K562 (cell line): Measurements from ENCODE around the gene KCNH2. TPM values are rescaled to one million over a fixed set of nuclear protein-coding genes. Genes with fewer than 3 reads are reported as not detected.

Experiments
- DPF2 ChIP-seq: fragments of 450-650 bp; IDR thresholded peaks from 2 replicates; pipeline ENCODE4 v1.6.1; 2016
- ELF4 ChIP-seq: fragments of 450-650 bp; formaldehyde crosslinking; IDR thresholded peaks from 2 replicates; pipeline ENCODE4 v1.4.0; 2022; ENCODE audit warnings: missing genetic modification characterization
- HMBOX1 ChIP-seq: sonication (generic); IDR thresholded peaks from 2 replicates; pipeline ENCODE4 v1.6.1; 2016
- L3MBTL2 ChIP-seq: fragments of 450-650 bp; IDR thresholded peaks from 2 replicates; pipeline ENCODE4 v1.6.1; 2016; ENCODE audit warnings: mild to moderate bottlenecking, moderate library complexity
- MAFG ChIP-seq: fragments of 450-650 bp; conservative IDR thresholded peaks from 2 replicates; pipeline ENCODE4 v1.6.1; 2016; ENCODE audit warnings: missing genetic modification characterization, missing compliant biosample characterization
- MYBL2 ChIP-seq, 2 experiments: fragments of 450-650 bp in 1 of 2; sonication (generic) in 1 of 2; formaldehyde crosslinking in 1 of 2; IDR thresholded peaks; 2 replicates each; pipeline versions ENCODE4 v1.6.1 to v1.8.1; 2017 to 2022; ENCODE audit warnings: borderline replicate concordance in 1 of 2, inconsistent platforms in 1 of 2, low read depth in 1 of 2, mild to moderate bottlenecking in 1 of 2, missing genetic modification reagents in 1 of 2, moderate library complexity in 1 of 2
- SRF ChIP-seq, 2 experiments: fragments of 250-450, 450-650 bp in 1 of 2; sonication (Bioruptor Pico) in 1 of 2; sonication (generic) in 1 of 2; formaldehyde crosslinking; IDR thresholded peaks; 2 replicates each; pipeline versions ENCODE4 v1.5.0 to v1.5.1; 2020 to 2022; ENCODE audit warnings: mild to moderate bottlenecking in 1 of 2, missing genetic modification reagents in 1 of 2
- THRB ChIP-seq: fragments of 450-650 bp; formaldehyde crosslinking; conservative IDR thresholded peaks from 2 replicates; pipeline ENCODE4 v1.4.0; 2022; ENCODE audit warnings: mild to moderate bottlenecking, missing genetic modification characterization
- ZNF77 ChIP-seq: fragments of 250-450 bp; sonication (Bioruptor Pico); IDR thresholded peaks from 2 replicates; pipeline ENCODE4 v1.5.0; 2020
- polyA plus RNA-seq, 8 experiments: library from polyadenylated mRNA; depleted of rRNA in 4 of 8; stranded (reverse) in 5 of 8; unstranded in 3 of 8; fragments of >200 nt; fragmentation: Nextera tagmentation in 2 of 8; fragmentation: Illumina TruSeq in 1 of 8; extraction: Ambion mirVana in 2 of 8; extraction: Trizol in 1 of 8; gene quantifications; 2 replicates each; pipeline versions ENCODE4 v1.2.1 to v1.2.3, GENCODE V29; 2011 to 2014; ENCODE audit warnings: inconsistent platforms in 1 of 8, missing spikeins in 1 of 8
- total RNA-seq, 7 experiments: library from RNA; depleted of rRNA in 6 of 7; stranded (reverse); fragments of >200 nt in 6 of 7; fragmentation: Illumina TruSeq in 2 of 7; extraction: Trizol in 2 of 7; gene quantifications; 2 replicates each; pipeline versions ENCODE4 v1.2.1 to v1.2.3, GENCODE V29; 2011 to 2021; ENCODE audit warnings: low replicate concordance in 1 of 7
- TF ChIP-seq, protein P1 (sequence below): fragments of 250-450 bp; sonication (Bioruptor Pico); IDR thresholded peaks from 2 replicates; pipeline ENCODE4 v1.4.0; 2020; ENCODE audit warnings: borderline replicate concordance
- TF ChIP-seq, protein P2 (sequence below): fragments of 200-600 bp; sonication (generic); IDR thresholded peaks from one replicate; pipeline ENCODE4 v1.6.1; 2012; ENCODE audit warnings: mild to moderate bottlenecking, low read depth, low read length, inconsistent platforms

Gene KCNH2
- total and polyA plus RNA-seq, 9 of the 15 experiments (the other 6 are each of a cell fraction or from before 2014, with no cell fraction given) = 18.1 to 368 (median 218) TPM

GRCh38 chr7:150976529-150977381 is 1.4 kb downstream of the KCNH2 start (continued):
- TF ChIP-seq MYBL2 (IDR thresholded peaks at IDR 0.05; ENCODE audit: low read depth) (no peak), MYBL2 (CRISPR knock-in tag; IDR thresholded peaks at IDR 0.05; ENCODE audit: borderline replicate concordance) (no peak), HMBOX1 (no peak), MAFG (tag) (no peak), THRB (CRISPR knock-in tag) (no peak), SRF (CRISPR knock-in tag; IDR thresholded peaks at IDR 0.05) (no peak), DPF2 (no peak), ZNF77 (CRISPR knock-in tag) (no peak), ELF4 (CRISPR knock-in tag) (no peak), L3MBTL2 (no peak)
- TF ChIP-seq, protein P1, sequence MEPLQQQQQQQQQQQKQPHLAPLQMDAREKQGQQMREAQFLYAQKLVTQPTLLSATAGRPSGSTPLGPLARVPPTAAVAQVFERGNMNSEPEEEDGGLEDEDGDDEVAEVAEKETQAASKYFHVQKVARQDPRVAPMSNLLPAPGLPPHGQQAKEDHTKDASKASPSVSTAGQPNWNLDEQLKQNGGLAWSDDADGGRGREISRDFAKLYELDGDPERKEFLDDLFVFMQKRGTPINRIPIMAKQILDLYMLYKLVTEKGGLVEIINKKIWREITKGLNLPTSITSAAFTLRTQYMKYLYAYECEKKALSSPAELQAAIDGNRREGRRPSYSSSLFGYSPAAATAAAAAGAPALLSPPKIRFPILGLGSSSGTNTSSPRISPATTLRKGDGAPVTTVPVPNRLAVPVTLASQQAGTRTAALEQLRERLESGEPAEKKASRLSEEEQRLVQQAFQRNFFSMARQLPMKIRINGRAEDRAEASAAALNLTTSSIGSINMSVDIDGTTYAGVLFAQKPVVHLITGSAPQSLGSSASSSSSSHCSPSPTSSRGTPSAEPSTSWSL (CRISPR knock-in tag) = no peak
- TF ChIP-seq, protein P2, sequence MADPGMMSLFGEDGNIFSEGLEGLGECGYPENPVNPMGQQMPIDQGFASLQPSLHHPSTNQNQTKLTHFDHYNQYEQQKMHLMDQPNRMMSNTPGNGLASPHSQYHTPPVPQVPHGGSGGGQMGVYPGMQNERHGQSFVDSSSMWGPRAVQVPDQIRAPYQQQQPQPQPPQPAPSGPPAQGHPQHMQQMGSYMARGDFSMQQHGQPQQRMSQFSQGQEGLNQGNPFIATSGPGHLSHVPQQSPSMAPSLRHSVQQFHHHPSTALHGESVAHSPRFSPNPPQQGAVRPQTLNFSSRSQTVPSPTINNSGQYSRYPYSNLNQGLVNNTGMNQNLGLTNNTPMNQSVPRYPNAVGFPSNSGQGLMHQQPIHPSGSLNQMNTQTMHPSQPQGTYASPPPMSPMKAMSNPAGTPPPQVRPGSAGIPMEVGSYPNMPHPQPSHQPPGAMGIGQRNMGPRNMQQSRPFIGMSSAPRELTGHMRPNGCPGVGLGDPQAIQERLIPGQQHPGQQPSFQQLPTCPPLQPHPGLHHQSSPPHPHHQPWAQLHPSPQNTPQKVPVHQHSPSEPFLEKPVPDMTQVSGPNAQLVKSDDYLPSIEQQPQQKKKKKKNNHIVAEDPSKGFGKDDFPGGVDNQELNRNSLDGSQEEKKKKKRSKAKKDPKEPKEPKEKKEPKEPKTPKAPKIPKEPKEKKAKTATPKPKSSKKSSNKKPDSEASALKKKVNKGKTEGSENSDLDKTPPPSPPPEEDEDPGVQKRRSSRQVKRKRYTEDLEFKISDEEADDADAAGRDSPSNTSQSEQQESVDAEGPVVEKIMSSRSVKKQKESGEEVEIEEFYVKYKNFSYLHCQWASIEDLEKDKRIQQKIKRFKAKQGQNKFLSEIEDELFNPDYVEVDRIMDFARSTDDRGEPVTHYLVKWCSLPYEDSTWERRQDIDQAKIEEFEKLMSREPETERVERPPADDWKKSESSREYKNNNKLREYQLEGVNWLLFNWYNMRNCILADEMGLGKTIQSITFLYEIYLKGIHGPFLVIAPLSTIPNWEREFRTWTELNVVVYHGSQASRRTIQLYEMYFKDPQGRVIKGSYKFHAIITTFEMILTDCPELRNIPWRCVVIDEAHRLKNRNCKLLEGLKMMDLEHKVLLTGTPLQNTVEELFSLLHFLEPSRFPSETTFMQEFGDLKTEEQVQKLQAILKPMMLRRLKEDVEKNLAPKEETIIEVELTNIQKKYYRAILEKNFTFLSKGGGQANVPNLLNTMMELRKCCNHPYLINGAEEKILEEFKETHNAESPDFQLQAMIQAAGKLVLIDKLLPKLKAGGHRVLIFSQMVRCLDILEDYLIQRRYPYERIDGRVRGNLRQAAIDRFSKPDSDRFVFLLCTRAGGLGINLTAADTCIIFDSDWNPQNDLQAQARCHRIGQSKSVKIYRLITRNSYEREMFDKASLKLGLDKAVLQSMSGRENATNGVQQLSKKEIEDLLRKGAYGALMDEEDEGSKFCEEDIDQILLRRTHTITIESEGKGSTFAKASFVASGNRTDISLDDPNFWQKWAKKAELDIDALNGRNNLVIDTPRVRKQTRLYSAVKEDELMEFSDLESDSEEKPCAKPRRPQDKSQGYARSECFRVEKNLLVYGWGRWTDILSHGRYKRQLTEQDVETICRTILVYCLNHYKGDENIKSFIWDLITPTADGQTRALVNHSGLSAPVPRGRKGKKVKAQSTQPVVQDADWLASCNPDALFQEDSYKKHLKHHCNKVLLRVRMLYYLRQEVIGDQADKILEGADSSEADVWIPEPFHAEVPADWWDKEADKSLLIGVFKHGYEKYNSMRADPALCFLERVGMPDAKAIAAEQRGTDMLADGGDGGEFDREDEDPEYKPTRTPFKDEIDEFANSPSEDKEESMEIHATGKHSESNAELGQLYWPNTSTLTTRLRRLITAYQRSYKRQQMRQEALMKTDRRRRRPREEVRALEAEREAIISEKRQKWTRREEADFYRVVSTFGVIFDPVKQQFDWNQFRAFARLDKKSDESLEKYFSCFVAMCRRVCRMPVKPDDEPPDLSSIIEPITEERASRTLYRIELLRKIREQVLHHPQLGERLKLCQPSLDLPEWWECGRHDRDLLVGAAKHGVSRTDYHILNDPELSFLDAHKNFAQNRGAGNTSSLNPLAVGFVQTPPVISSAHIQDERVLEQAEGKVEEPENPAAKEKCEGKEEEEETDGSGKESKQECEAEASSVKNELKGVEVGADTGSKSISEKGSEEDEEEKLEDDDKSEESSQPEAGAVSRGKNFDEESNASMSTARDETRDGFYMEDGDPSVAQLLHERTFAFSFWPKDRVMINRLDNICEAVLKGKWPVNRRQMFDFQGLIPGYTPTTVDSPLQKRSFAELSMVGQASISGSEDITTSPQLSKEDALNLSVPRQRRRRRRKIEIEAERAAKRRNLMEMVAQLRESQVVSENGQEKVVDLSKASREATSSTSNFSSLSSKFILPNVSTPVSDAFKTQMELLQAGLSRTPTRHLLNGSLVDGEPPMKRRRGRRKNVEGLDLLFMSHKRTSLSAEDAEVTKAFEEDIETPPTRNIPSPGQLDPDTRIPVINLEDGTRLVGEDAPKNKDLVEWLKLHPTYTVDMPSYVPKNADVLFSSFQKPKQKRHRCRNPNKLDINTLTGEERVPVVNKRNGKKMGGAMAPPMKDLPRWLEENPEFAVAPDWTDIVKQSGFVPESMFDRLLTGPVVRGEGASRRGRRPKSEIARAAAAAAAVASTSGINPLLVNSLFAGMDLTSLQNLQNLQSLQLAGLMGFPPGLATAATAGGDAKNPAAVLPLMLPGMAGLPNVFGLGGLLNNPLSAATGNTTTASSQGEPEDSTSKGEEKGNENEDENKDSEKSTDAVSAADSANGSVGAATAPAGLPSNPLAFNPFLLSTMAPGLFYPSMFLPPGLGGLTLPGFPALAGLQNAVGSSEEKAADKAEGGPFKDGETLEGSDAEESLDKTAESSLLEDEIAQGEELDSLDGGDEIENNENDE = no peak
